ENCODE measurements around the gene MEGF11. TPM values are rescaled to one million over a fixed set of nuclear protein-coding genes. Genes with fewer than 3 reads are reported as not detected.

The MEGF11 gene
- polyA plus RNA-seq, 2 of the 4 experiments (the other 2 are of a cell fraction), result 0.25 to 0.31 TPM

DNA sequence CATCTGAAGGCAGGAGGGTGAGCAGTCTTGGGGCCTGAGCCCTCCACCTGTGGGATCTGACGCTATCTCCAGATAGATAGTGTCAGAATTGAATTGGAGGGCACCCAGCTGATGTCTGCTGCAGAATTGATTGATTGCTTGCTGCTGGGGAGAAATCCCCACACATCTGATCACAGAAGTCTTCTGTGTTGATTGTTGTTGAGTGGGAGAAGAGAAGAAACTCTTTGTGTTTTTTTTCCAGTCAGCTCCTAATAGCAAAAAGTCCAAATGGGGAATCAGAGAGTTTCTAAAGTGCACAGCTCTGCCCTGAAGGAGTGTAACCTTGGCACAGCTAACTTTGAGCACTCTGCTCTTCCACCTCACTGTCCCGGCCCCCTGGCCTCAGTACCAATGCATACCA is 318.2 kb downstream of the MEGF11 start:
- ATAC-seq, result no peak
- FAIRE-seq, result no peak
- POLR2A ChIA-PET, result interaction anchor here (1.6 kb wide), 1 partner anchor 324 kb away, joined by 7 read pairs; the partner anchor contains the start of gene INTS14
- Histone ChIP-seq H3K27ac (no peak overlapping the region), H3K4me2 (no peak overlapping the region), H3K4me1 (peaks cover 15% of the 10 kb centered on the region), H3K9me3 (no peaks in the 10 kb centered on the region), H3K4me3 (no peak overlapping the region)
- WGBS (ENCODE audit: missing lambda C conversion rate), result 67% methylated on average over 2 of the region's 2 CpGs
- no peak for DNase-seq (ENCODE audit: low read depth in 1 of 2, low spot score in 1 of 2)
- CTCF ChIA-PET, result interaction anchor here (0.6 to 2.2 kb wide), 5 partner anchors 11 to 352 kb away, joined by 3 to 6 read pairs (median 4); no protein-coding TSS in a partner anchor
- TF ChIP-seq HDAC2 (IDR thresholded peaks at IDR 0.05) (no peak), FOXS1 (CRISPR knock-in tag; IDR thresholded peaks at IDR 0.05) (no peak), JUNB (IDR thresholded peaks at IDR 0.05) (no peak), RAD21 (conservative IDR thresholded peaks at IDR 0.05 in 1 of 2, IDR thresholded peaks at IDR 0.05 in 1 of 2) (no peak)
- TF ChIP-seq, protein P1, sequence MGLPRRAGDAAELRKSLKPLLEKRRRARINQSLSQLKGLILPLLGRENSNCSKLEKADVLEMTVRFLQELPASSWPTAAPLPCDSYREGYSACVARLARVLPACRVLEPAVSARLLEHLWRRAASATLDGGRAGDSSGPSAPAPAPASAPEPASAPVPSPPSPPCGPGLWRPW (IDR thresholded peaks at IDR 0.05), result no peak
- TF ChIP-seq, protein P2, sequence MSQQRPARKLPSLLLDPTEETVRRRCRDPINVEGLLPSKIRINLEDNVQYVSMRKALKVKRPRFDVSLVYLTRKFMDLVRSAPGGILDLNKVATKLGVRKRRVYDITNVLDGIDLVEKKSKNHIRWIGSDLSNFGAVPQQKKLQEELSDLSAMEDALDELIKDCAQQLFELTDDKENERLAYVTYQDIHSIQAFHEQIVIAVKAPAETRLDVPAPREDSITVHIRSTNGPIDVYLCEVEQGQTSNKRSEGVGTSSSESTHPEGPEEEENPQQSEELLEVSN (IDR thresholded peaks at IDR 0.05; ENCODE audit: borderline replicate concordance, low read depth), result no peak

- Histone ChIP-seq H3K9me3 (no peaks in the 10 kb centered on the region), H3K4me3 (no peak overlapping the region), H3K4me2 (no peak overlapping the region), H3K27ac (no peak overlapping the region), H3K4me1 (no peaks in the 10 kb centered on the region)
- no peak for ATAC-seq
- TF ChIP-seq, protein P3, sequence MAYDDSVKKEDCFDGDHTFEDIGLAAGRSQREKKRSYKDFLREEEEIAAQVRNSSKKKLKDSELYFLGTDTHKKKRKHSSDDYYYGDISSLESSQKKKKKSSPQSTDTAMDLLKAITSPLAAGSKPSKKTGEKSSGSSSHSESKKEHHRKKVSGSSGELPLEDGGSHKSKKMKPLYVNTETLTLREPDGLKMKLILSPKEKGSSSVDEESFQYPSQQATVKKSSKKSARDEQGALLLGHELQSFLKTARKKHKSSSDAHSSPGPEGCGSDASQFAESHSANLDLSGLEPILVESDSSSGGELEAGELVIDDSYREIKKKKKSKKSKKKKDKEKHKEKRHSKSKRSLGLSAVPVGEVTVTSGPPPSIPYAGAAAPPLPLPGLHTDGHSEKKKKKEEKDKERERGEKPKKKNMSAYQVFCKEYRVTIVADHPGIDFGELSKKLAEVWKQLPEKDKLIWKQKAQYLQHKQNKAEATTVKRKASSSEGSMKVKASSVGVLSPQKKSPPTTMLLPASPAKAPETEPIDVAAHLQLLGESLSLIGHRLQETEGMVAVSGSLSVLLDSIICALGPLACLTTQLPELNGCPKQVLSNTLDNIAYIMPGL (CRISPR knock-in tag; IDR thresholded peaks at IDR 0.05; ENCODE audit: borderline replicate concordance), result no peak
- no peak for TF ChIP-seq GATA3 (IDR thresholded peaks at IDR 0.05; ENCODE audit: borderline replicate concordance)
- no peak for TF ChIP-seq HDAC2 (IDR thresholded peaks at IDR 0.05)
- no peak for TF ChIP-seq EP300 (IDR thresholded peaks at IDR 0.05)
- no peak for TF ChIP-seq HOXB5 (CRISPR knock-in tag; IDR thresholded peaks at IDR 0.05)
- no peak for TF ChIP-seq FOSL2 (IDR thresholded peaks at IDR 0.05)
- TF ChIP-seq FOSL2 (CRISPR knock-in tag; IDR thresholded peaks at IDR 0.05), result no peak
- TF ChIP-seq, protein P4, sequence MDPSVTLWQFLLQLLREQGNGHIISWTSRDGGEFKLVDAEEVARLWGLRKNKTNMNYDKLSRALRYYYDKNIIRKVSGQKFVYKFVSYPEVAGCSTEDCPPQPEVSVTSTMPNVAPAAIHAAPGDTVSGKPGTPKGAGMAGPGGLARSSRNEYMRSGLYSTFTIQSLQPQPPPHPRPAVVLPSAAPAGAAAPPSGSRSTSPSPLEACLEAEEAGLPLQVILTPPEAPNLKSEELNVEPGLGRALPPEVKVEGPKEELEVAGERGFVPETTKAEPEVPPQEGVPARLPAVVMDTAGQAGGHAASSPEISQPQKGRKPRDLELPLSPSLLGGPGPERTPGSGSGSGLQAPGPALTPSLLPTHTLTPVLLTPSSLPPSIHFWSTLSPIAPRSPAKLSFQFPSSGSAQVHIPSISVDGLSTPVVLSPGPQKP (IDR thresholded peaks at IDR 0.05; ENCODE audit: low read depth, low read length), result no peak
- TF ChIP-seq FOSB (CRISPR knock-in tag; IDR thresholded peaks at IDR 0.05), result no peak
- TF ChIP-seq EHF (CRISPR knock-in tag; IDR thresholded peaks at IDR 0.05), result no peak
- TF ChIP-seq, protein P5, sequence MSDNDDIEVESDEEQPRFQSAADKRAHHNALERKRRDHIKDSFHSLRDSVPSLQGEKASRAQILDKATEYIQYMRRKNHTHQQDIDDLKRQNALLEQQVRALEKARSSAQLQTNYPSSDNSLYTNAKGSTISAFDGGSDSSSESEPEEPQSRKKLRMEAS (IDR thresholded peaks at IDR 0.05), result no peak
- no peak for TF ChIP-seq MAZ (IDR thresholded peaks at IDR 0.05; ENCODE audit: borderline replicate concordance, low read depth, low read length)
- TF ChIP-seq CHD2 (IDR thresholded peaks at IDR 0.05; ENCODE audit: low read length, partially characterized antibody), result no peak
- TF ChIP-seq PHF8 (IDR thresholded peaks at IDR 0.05; ENCODE audit: borderline replicate concordance, low read depth), result no peak
- TF ChIP-seq RARB (CRISPR knock-in tag; IDR thresholded peaks at IDR 0.05), result no peak
- TF ChIP-seq POLR2A (IDR thresholded peaks at IDR 0.05; ENCODE audit: low read length), result no peak
- no peak for TF ChIP-seq HOXB13 (CRISPR knock-in tag; IDR thresholded peaks at IDR 0.05; ENCODE audit: low read depth)
- TF ChIP-seq RFX5 (IDR thresholded peaks at IDR 0.05), result no peak
- no peak for TF ChIP-seq NPAS2 (CRISPR knock-in tag; IDR thresholded peaks at IDR 0.05; ENCODE audit: borderline replicate concordance)
- no peak for TF ChIP-seq ZNF302 (CRISPR knock-in tag; IDR thresholded peaks at IDR 0.05)
- ChIA-PET CTCF (interaction anchor here (5.3 kb wide), 1 partner anchor 14 kb away, joined by 26 read pairs; no protein-coding TSS in a partner anchor), POLR2A (no interaction called here)
- no peak for DNase-seq (ENCODE audit: low read depth in 1 of 2, low spot score in 1 of 2)
- no peak for FAIRE-seq
- 84% methylated on average over 4 of the region's 4 CpGs for WGBS (ENCODE audit: missing lambda C conversion rate)
These were observed 322.3 kb downstream of the MEGF11 start for GRCh38 chr15:65931221-65931620.
